ENCODE measurements around the gene SIMC1.
A peak's percentile ranks its signal among the peaks of the same experiment; 100 is the strongest.
"Not testable (repeated sequence)": the region's sequence is repeated elsewhere in the genome, so short reads cannot be mapped to it uniquely, and the experiment has no call there.

The SIMC1 gene

GRCh38 chr5:176237971-176238644 is at the start of gene SIMC1:
Gene SIMC1 (plus strand): TSS chr5:176238424. CDS start chr5:176238509, 85 bp downstream.
- not testable (repeated sequence) for H3K27ac ChIP-seq (ENCODE audit: low read length); H3K4me1 ChIP-seq (ENCODE audit: control insufficient read depth in 1 of 2, insufficient read depth in 2 of 2, low read length in 2 of 2)
- H3K4me3 ChIP-seq (ENCODE audit: low read depth in 1 of 2, low read length in 2 of 2), result peak within 1 kb of the TSS in 1 of 2 donors; percentile 35

GRCh38 chr5:176188506-176189193 is 49.6 kb upstream of the SIMC1 start:
- Histone ChIP-seq H3K27me3 (ENCODE audit: low read depth, low read length) (no peaks in the 10 kb centered on the region), H3K27ac (ENCODE audit: low read length) (no peak overlapping the region), H3K4me1 (ENCODE audit: control insufficient read depth in 1 of 2, insufficient read depth in 2 of 2, low read length in 2 of 2) (no peaks in the 10 kb centered on the region), H3K36me3 (ENCODE audit: control insufficient read depth in 1 of 2, insufficient read depth in 2 of 2, low read length in 2 of 2) (no peaks in the 10 kb centered on the region), H3K9me3 (ENCODE audit: control insufficient read depth in 1 of 2, low read length in 2 of 2) (no peaks in the 10 kb centered on the region), H3K4me3 (ENCODE audit: low read depth in 1 of 2, low read length in 2 of 2) (no peak overlapping the region)

More at GRCh38 chr5:176237971-176238644, at the start of gene SIMC1:
- not testable (repeated sequence) for H3K36me3 ChIP-seq (ENCODE audit: control insufficient read depth in 1 of 2, insufficient read depth in 2 of 2, low read length in 2 of 2); H3K9me3 ChIP-seq (ENCODE audit: control insufficient read depth in 1 of 2, low read length in 2 of 2); H3K27me3 ChIP-seq (ENCODE audit: low read depth, low read length)

- no peaks in the 10 kb centered on the region for H3K9me3 ChIP-seq (ENCODE audit: control insufficient read depth in 1 of 2, low read length in 2 of 2)
- H3K27ac ChIP-seq (ENCODE audit: low read length), result no peak overlapping the region
- H3K4me1 ChIP-seq (ENCODE audit: control insufficient read depth in 1 of 2, insufficient read depth in 2 of 2, low read length in 2 of 2), result no peaks in the 10 kb centered on the region
- no peak overlapping the region for H3K4me3 ChIP-seq (ENCODE audit: low read depth in 1 of 2, low read length in 2 of 2)
- H3K27me3 ChIP-seq (ENCODE audit: low read depth, low read length), result no peaks in the 10 kb centered on the region
- no peaks in the 10 kb centered on the region for H3K36me3 ChIP-seq (ENCODE audit: control insufficient read depth in 1 of 2, insufficient read depth in 2 of 2, low read length in 2 of 2)
These were observed 48.4 kb upstream of the SIMC1 start for GRCh38 chr5:176189857-176190256.

- no peak overlapping the region for H3K27ac ChIP-seq (ENCODE audit: low read length)
- H3K27me3 ChIP-seq (ENCODE audit: low read depth, low read length), result no peaks in the 10 kb centered on the region
- no peaks in the 10 kb centered on the region for H3K36me3 ChIP-seq (ENCODE audit: control insufficient read depth in 1 of 2, insufficient read depth in 2 of 2, low read length in 2 of 2)
- no peak overlapping the region for H3K4me3 ChIP-seq (ENCODE audit: low read depth in 1 of 2, low read length in 2 of 2)
- no peaks in the 10 kb centered on the region for H3K9me3 ChIP-seq (ENCODE audit: control insufficient read depth in 1 of 2, low read length in 2 of 2)
- no peaks in the 10 kb centered on the region for H3K4me1 ChIP-seq (ENCODE audit: control insufficient read depth in 1 of 2, insufficient read depth in 2 of 2, low read length in 2 of 2)
These were observed 47.1 kb upstream of the SIMC1 start for GRCh38 chr5:176190886-176191755.

- H3K27ac ChIP-seq (ENCODE audit: low read length), result no peak overlapping the region
- H3K36me3 ChIP-seq (ENCODE audit: control insufficient read depth in 1 of 2, insufficient read depth in 2 of 2, low read length in 2 of 2), result no peaks in the 10 kb centered on the region
- H3K27me3 ChIP-seq (ENCODE audit: low read depth, low read length), result no peaks in the 10 kb centered on the region
- H3K4me1 ChIP-seq (ENCODE audit: control insufficient read depth in 1 of 2, insufficient read depth in 2 of 2, low read length in 2 of 2), result no peaks in the 10 kb centered on the region
- H3K4me3 ChIP-seq (ENCODE audit: low read depth in 1 of 2, low read length in 2 of 2), result no peak overlapping the region
- no peaks in the 10 kb centered on the region for H3K9me3 ChIP-seq (ENCODE audit: control insufficient read depth in 1 of 2, low read length in 2 of 2)
These were observed 46.0 kb upstream of the SIMC1 start for GRCh38 chr5:176192094-176192721.

GRCh38 chr5:176192722-176193117 is 45.5 kb upstream of the SIMC1 start:
- not testable (repeated sequence) for H3K27me3 ChIP-seq (ENCODE audit: low read depth, low read length); H3K27ac ChIP-seq (ENCODE audit: low read length); H3K36me3 ChIP-seq (ENCODE audit: control insufficient read depth in 1 of 2, insufficient read depth in 2 of 2, low read length in 2 of 2); H3K4me1 ChIP-seq (ENCODE audit: control insufficient read depth in 1 of 2, insufficient read depth in 2 of 2, low read length in 2 of 2); H3K4me3 ChIP-seq (ENCODE audit: low read depth in 1 of 2, low read length in 2 of 2); H3K9me3 ChIP-seq (ENCODE audit: control insufficient read depth in 1 of 2, low read length in 2 of 2)

- H3K4me3 ChIP-seq (ENCODE audit: low read depth in 1 of 2, low read length in 2 of 2); H3K36me3 ChIP-seq (ENCODE audit: control insufficient read depth in 1 of 2, insufficient read depth in 2 of 2, low read length in 2 of 2); H3K4me1 ChIP-seq (ENCODE audit: control insufficient read depth in 1 of 2, insufficient read depth in 2 of 2, low read length in 2 of 2); H3K27me3 ChIP-seq (ENCODE audit: low read depth, low read length); H3K9me3 ChIP-seq (ENCODE audit: control insufficient read depth in 1 of 2, low read length in 2 of 2); H3K27ac ChIP-seq (ENCODE audit: low read length): not testable (repeated sequence)
These were observed 44.6 kb upstream of the SIMC1 start for GRCh38 chr5:176193636-176194035.

- H3K27me3 ChIP-seq (ENCODE audit: low read depth, low read length); H3K4me1 ChIP-seq (ENCODE audit: control insufficient read depth in 1 of 2, insufficient read depth in 2 of 2, low read length in 2 of 2); H3K9me3 ChIP-seq (ENCODE audit: control insufficient read depth in 1 of 2, low read length in 2 of 2); H3K27ac ChIP-seq (ENCODE audit: low read length); H3K36me3 ChIP-seq (ENCODE audit: control insufficient read depth in 1 of 2, insufficient read depth in 2 of 2, low read length in 2 of 2): not testable (repeated sequence)
- H3K4me3 ChIP-seq (ENCODE audit: low read depth in 1 of 2, low read length in 2 of 2), result peak overlapping the region in 1 of 2 donors; percentile 47
These were observed 43.8 kb upstream of the SIMC1 start for GRCh38 chr5:176194238-176195083.

GRCh38 chr5:176195084-176195413 is 43.2 kb upstream of the SIMC1 start:
- H3K4me1 ChIP-seq (ENCODE audit: control insufficient read depth in 1 of 2, insufficient read depth in 2 of 2, low read length in 2 of 2), result not testable (repeated sequence)

GRCh38 chr5:176195487-176196207 is 42.6 kb upstream of the SIMC1 start:
- H3K4me1 ChIP-seq (ENCODE audit: control insufficient read depth in 1 of 2, insufficient read depth in 2 of 2, low read length in 2 of 2); H3K27me3 ChIP-seq (ENCODE audit: low read depth, low read length); H3K9me3 ChIP-seq (ENCODE audit: control insufficient read depth in 1 of 2, low read length in 2 of 2); H3K36me3 ChIP-seq (ENCODE audit: control insufficient read depth in 1 of 2, insufficient read depth in 2 of 2, low read length in 2 of 2); H3K4me3 ChIP-seq (ENCODE audit: low read depth in 1 of 2, low read length in 2 of 2); H3K27ac ChIP-seq (ENCODE audit: low read length): not testable (repeated sequence)

More at GRCh38 chr5:176195084-176195413, 43.2 kb upstream of the SIMC1 start:
- not testable (repeated sequence) for H3K4me3 ChIP-seq (ENCODE audit: low read depth in 1 of 2, low read length in 2 of 2); H3K27me3 ChIP-seq (ENCODE audit: low read depth, low read length); H3K27ac ChIP-seq (ENCODE audit: low read length); H3K9me3 ChIP-seq (ENCODE audit: control insufficient read depth in 1 of 2, low read length in 2 of 2); H3K36me3 ChIP-seq (ENCODE audit: control insufficient read depth in 1 of 2, insufficient read depth in 2 of 2, low read length in 2 of 2)

Measured in muscle layer of duodenum (tissue), 2 donors.